Activated naive CD4-positive, alpha-beta T cell treated with Interleukin-2 at 50 U/mL for 16 hours (primary cell): ENCODE data around the gene RRAD.
"Not testable (repeated sequence)": the region's sequence is repeated elsewhere in the genome, so short reads cannot be mapped to it uniquely, and the experiment has no call there.

ENCODE experiments used
- DNase-seq: peaks from one replicate; pipeline ENCODE4 v3.0.0-alpha.2; 2020

The RRAD gene

DNA sequence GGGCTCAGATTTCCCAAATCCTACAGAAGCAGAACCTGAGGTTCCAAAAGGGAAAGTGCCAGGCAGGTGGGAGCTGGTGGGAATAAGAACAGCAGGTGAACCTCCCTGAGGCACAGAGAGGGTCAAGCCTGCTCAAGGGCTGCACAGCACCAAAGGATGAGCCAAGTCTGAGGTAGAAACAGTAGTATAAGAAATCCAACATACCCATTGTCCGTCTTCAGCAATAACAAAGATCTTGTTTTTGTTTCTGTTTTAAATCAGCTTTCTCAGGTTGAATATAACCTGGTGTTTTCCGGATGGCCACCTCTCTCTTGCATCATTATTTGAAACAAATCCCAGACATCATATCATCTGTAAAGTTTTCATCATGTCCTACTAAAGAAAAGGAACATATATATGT is 25.1 kb upstream of the RRAD start:
- no peak for DNase-seq

DNA sequence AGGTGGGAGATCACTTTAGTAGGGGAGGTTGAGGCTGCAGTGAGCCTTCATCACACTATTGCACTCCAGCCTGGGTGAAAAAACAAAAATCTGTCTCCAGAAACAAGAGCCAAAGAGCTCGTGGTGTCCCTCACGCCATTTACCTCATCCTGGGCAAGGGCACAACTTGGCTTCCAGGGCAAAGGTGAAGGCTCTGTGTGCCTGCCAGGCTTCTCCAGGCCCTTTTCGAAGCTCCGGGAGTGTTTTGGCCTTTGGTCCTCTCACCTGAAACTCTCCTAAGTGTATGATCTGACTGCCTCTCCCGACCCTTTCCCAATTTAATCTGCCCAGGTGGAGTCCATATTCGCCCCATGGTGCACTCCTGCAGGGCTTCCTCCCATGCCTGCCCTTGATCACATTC is 24.1 kb upstream of the RRAD start:
- no peak for DNase-seq

DNA sequence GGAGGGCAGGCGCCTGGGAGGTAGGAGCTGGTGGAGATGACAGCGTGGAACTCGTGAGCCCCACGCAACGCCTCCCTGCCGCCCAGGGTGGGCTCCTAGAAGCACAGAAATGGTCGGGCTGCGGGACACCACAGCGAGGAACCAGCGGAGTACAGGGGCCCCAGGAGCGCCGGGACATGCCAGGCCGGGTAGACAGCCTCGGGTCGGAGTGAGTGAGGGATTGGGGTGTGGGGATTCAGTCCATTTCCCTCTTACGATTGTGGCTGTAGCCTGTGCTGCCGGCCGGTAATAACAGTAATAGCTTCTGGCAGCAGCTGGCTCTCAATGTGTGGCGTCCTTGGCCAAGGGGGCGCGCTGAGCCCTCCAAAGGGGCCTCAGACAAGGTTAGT is 23.5 kb upstream of the RRAD start:
- no peak for DNase-seq

DNA sequence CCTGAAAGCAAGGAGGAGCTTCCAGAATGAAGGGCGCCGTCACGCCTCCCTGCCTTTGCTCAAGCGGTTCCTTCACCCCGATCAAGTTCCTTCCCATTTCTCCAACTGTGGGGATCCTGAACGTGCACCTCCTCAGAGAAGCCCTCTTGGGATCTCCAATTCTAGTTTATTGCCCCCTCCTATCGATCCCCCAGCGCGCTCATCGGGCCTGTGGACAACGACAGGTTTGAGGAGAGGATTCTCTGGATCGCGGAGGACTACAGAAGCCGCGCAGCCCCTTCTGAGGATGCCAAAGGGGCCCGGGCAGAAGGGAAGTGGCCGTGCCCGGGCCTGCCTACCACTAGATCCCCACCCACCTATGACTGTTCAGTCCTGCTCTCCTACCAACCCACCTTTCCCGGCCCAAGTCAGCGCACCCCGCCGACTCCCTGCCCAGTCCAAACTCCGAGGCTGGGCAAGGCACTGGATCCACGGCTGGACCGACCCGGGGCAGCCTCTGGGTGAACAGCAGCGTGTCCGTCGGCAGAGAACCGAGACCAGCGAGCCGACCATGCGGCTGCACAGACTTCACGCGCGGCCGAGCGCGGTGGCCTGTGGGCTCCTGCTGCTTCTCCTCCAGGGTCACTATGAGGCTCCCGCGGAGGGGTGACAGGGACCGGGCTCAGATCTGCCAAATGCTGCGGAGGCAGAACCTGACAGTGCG is 22.9 kb upstream of the RRAD start:
- peak; percentile 10 for DNase-seq

DNA sequence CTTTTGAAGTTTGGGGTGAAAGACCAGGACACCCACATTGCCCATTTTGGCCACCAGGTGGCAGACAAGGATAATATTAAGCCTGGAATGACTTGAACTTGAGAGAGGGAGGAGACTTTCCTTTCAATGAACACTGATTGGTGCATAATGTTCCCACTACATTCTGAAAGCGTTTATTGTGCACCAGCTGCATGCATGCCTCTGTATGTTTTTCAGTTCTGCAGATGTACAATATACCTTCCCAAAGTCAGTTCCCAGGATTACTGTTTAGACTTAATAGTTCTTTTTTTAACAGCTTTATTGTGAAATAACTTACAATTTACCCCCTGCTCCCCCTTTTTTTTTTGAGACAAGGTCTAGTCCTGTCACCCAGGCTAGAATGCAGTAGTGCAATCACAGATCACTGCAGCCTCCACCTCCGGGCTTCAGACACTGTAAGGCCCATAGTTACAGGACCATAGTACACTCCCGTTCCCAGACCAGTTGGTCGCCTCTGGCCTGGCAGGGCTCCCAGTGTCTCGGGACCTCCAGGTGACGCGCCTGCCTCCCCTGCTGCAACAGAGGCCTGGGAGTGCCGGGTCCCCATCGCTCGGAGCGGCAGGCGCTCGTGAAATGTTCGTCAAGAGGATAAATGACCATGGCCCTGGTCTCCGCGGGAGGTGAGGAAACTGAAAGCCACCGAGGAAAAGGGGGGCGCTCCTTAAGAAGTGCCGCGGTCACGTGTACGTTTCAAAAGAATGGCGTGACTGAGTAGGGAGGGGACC is 22.1 kb upstream of the RRAD start:
- peak; percentile 85 for DNase-seq

DNA sequence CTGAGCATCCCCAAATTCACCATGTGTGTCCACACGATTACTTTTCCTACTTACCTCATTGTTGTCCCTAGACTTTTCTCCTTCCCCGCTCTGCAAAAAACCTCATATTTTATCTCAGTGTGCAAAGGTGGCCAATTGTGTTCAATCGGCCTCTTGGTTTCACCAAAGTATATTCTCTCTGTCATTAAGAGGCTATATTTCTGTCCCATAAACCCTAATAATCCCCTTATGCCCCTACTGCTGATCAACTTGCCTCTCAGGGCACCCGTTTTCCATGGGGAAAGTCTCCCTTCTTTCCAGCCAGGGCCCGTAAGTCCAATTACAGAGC is 21.6 kb upstream of the RRAD start:
- no peak for DNase-seq

DNA sequence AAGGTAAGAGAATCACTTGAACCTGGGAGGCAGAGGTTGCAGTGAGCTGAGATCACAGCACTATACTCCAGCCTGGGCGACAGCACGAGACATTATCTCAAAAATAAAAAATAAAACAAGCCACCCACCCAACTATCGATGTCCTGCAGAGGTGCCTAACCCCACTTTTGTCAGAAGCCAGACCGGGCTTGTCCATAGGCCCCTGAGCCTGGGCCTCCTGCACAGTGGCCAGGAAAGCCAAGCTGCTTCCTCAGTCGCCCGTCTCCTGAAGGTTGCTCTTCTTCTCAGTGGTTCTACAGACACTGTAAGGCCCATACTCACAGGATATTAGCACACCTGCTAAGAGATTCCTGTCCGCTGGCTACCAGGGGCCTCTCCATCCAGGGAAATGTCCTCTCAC is 21.2 kb upstream of the RRAD start:
- no peak for DNase-seq

DNA sequence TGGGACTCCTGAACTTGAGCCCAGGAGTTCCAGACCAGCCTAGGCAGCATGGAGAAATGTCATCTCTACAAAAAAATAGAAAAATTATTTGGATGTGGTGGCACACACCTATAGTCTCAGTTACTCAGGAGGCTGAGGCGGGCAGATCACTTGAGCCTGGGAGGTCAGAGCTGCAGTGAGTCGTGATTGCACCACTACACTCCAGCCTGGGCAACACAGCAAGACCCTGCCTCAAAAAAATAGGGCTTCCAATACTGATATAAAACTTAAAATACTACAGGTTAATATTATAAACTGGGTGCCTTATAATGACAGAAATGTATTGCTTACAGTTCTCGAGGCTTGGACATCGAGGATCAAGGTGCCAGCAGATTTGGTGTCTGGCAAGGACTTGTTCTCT is 20.6 kb upstream of the RRAD start:
- DNase-seq: no peak

DNA sequence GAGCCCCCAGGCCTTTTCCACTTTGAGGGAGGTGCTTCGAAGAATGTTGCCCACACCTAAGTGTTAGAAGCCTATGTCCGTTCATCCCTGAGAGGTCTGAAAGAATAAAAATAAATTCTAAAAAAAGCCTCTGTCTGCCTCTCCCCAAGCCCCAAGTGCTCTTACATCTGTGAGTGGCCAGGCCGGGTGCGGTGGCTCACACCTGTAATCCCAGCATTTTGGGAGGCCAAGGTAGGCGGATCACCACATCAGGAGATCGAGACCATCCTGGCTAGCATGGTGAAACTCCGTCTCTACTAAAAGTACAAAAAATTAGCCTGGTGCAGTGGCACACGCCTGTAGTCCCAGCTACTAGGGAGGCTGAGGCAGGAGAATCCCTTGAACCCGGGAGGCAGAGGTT is 19.6 kb upstream of the RRAD start:
- not testable (repeated sequence) for DNase-seq

DNA sequence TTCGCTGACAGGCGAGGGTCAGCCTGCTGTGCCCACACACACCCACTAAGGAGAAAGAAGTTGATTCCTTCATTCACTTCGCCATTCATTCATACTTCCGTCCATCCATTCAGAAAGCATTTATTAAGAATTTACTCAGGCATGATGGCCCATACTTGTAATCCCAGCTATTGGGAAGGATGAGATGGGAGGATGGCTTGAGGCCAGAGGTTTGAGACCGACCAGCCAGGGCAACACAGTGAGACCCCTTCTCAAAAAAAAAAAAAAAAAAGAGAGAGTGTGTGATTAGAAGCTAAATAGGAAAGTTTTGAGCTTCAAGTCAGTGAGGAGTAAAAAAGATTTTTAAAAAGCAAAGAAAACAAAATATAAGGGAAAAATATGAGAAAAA is 18.7 kb upstream of the RRAD start:
- no peak for DNase-seq

DNA sequence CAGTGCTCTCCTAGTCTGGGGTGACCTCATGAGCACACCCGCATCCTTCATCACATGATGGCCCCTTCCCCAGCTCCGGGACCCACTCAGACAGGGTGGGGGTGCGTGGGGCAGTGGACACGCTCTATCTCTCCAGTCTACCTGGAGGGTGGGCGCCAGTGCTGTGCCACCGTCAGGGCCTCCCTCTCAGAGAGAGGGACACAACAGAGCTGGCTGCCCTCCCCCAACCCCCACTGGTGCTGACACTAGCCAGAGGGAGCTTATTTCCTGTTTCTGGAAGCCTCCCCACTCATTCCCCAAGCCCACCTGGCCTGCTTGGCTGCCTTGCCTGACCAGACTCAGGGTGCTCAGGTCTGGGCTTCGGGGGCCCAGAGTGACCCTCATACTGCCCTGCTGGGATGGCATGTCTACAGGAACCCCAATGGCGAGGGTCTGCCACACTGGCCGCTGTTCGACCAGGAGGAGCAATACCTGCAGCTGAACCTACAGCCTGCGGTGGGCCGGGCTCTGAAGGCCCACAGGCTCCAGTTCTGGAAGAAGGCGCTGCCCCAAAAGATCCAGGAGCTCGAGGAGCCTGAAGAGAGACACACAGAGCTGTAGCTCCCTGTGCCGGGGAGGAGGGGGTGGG is 18.2 kb upstream of the RRAD start:
- DNase-seq: no peak

DNA sequence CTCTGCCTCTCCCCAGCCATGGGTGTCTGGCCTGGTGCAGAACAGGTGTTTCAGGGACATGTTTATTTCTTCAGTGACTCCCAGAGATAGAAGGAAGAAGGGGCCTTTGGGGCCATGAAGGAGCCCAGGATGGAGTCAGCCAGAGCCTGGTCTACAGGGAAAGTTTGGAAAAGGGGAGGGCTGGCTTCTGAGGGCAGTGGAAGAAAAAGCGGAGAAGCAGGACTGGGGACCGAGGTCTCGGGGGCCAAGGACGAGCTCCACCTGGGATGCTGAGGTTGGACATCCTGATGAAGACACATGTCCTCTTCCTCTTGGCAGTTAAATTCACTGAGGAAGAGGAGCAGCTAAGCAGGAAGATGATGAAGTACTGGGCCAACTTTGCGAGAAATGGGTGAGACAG is 17.6 kb upstream of the RRAD start:
- DNase-seq: no peak

DNA sequence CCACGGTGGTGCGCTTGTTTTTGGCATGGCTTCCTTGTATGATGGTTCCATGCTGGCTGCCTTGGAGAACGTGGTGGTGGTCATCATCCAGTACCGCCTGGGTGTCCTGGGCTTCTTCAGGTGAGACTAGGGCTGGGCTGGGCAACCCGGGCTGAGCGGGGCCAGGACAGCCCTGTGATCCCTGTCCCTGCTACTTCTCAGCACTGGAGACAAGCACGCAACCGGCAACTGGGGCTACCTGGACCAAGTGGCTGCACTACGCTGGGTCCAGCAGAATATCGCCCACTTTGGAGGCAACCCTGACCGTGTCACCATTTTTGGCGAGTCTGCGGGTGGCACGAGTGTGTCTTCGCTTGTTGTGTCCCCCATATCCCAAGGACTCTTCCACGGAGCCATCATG is 14.9 kb upstream of the RRAD start:
- DNase-seq: no peak

DNA sequence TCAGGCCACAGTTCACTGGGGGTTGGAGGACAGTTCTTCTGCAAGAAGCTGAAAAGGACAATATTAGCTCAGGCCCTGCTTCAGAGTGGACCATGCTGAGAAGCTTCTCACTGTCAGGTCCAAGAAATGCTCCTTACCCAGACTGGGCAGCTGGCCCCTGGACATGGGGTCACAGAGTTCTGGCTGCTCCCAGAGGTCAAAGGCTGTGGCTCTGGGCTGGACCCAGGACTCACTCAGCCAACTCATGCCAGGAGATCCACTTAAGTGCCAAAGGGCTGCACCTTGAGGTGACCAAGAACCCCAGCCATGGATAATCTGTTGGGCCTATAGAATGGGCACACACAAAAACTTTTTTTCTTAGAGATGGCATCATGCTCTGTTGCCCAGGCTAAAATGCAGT is 14.0 kb upstream of the RRAD start:
- DNase-seq: no peak

DNA sequence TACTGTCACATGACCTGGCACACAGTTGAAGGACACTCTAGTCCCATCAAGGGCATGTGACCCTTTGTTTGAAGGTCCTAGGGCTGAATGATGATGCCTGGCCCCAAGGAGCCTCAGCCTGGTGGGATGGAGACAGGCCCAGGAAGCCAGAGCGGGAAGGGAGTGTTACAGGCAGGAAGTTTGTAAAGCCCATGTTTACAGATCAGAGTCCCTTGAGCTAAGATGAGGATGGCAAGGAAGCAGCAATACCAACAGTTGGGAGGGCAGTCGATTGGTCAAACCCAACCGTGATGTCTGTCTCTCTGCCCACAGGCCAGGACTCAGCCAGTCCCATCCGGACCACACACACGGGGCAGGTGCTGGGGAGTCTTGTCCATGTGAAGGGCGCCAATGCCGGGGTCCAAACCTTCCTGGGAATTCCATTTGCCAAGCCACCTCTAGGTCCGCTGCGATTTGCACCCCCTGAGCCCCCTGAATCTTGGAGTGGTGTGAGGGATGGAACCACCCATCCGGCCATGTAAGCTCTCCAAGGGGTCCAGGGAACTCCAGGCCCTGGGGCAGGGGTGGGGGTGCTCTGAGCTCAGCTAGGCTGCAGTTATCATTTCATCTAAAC is 12.5 kb upstream of the RRAD start:
- no peak for DNase-seq

DNA sequence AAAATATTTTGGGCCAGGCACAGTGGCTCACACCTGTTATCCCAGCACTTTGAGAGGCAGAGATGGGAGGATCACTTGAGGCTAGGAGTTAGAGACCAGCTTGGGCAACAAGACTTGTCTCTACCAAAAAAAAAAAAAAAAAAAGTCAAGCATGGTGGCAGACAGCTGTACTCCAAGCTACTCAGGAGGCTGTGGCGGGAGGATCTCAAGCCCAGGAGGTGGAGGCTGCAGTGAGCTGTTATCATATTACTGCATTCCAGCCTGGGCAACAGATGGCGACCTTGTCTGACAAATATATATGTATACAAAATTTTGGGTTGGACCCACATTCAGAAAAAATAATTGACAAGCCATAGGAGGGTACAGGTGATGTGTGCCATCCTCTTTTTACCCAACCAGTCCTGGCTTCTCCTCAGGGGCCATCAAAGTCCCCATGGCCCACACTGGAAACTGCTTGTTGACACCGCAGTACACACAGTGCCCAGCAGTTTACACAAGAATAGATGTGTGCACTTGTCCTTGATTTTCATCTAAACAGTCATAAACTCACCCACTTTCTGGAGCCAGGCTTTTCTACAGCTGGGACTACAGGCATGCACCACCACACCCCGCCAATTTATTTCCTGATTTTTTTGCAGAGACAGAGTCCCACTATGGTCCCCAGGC is 11.7 kb upstream of the RRAD start:
- no peak for DNase-seq

DNA sequence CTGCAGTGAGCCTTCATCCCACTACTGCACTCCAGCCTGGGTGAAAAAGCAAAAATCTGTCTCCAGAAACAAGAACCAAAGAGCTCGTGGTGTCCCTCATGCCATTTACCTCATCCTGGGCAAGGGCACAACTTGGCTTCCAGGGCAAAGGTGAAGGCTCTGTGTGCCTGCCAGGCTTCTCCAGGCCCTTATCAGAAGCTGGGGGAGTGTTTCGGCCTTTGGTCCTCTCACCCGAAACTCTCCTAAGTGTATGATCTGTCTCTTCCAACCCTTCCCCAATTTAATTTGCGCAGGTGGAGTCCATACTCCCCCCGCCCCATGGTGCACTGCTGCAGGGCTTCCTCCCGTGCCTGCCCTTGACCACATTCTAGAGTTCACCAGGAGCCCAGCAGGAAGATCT is 11.1 kb upstream of the RRAD start:
- no peak for DNase-seq

DNA sequence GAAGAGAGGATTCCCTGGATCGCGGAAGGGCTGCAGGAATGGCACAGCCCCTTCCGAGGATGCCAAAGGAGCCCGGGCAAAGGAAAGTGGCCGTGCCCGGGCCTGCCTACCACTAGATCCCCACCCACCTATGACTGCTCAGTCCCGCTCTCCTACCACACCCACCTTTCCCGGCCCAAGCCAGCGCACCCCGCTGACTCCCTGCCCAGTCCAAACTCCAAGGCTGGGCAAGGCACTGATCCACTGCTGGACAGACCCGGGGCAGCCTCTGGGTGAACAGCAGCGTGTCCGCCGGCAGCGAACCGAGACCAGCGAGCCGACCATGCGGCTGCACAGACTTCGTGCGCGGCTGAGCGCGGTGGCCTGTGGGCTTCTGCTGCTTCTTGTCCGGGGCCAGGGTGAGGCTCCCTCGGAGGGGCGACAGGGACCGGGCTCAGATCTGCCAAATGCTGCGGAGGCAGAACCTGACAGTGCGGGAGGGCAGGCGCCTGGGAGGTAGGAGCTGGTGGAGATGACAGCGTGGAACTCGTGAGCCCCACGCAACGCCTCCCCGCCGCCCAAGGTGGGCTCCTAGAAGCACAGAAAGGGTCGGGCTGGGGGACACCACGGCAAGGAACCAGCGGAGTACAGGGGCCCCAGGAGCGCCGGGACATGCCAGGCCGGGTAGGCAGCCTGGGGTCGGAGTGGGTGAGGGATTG is 10.1 kb upstream of the RRAD start, which contains the start of gene CES2:
CES2 (plus strand) TSS at position 203 of the 698 bp plus-strand sequence; CDS start at position 323, 120 bp downstream.
- no peak for DNase-seq

DNA sequence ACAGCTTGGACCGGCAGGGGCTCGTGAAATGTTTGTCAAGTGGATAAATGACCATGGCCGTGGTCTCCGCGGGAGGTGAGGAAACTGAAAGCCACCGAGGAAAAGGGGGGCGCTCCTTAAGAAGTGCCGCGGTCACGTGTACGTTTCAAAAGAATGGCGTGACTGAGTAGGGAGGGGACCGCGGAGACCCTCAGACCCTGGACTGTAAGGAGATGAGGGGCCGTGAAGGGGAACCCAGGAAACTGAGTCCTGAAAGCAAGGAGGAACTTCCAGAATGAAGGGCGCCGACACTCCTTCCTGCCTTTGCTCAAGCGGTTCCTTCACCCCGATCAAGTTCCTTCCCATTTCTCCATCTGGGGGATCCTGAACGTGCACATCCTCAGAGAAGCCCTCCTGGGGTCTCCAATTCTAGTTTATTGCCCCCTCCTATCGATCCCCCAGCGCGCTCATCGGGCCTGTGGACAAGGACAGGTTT is 9.5 kb upstream of the RRAD start:
- not testable (repeated sequence) for DNase-seq

DNA sequence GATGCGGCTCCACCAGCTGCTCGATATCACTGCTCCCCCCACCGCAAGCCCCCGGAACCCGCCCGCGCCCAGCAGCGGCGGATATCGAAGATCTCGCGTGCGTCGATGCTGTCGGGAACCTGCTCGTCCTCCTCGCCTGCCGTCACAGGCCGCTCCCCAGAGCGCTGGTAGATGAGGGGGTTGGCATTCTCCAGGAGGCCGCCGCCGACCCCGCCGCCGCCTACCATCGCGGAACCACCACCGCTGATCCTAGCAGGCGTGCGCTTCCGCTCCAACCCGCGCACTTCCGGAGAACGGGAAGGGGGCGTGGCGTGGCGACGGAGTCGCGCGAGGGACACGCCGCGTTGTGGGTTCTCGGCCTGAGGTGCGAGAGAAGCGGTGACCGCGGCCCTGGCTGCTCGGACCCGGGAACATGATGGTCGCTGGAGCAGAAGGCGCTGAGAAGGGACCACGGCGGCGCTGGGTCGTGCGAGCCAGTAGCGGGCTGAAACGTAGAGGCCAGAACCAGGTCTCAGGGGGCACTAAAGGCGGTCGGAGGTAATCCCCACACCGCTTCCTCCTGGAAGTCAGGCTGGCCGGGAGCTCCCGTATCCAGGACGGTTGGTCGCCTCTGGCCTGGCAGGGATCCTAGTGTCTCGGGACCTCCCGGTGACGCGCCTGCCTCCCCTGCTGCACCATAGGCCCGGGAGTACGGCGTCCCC is 9.0 kb upstream of the RRAD start, which contains the start of gene CIAO2B:
CIAO2B (minus strand) TSS at position 265 of the 701 bp plus-strand sequence; CDS start at position 227, 38 bp downstream.
- DNase-seq: peak; percentile 91

DNA sequence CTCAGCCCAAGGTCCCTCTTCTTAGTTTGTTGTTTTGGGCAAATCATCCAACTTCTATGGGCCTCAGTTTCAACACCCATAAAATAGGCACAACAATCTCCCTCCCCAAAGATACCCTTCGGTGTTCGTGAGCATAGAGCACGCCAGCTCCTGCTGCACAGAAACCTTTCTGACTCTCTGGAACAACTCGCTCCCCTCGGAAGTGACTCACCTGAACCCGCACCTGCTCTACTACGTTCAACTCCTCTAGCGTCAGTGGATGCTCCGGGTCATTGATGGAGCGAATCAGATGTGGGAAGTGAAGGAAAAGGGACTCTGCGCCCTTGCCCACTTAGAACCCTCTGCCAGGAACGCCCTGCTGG is 8.4 kb upstream of the RRAD start:
- DNase-seq: peak; percentile 61

DNA sequence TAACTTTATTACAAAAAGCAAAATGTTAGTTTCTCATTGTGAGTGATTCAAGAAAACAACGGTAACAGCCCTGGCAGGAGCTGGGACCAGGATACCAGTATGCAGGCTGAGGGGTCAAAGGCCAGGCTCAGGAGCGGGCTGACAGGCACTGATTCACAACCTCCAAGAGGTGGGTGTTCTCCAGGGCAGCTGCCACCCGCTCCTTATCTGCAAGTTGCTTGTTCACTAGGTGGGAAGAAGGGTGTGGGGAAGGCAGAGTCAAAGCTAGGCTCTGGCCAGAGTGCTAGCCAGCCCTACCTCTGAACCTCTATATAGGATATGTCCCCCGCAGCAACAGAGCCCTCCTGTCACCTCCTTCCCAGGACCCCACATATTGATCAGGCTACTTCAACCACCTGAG is 6.7 kb upstream of the RRAD start:
- no peak for DNase-seq
